Stimulated activated CD4-positive, alpha-beta T cell treated with anti-CD3 and anti-CD28 coated beads, Interleukin-4, amount 100 ng/mL, for 1 hour (primary cell): ENCODE data around the gene CBLB.

Experiments used
- DNase-seq: peaks from one replicate; pipeline ENCODE4 v3.0.0-alpha.2; 2020

The CBLB gene

GRCh38 chr3:105868742-105869530 is at the start of gene CBLB:
Gene CBLB (minus strand): TSS chr3:105869012. CDS start chr3:105867577, 1,435 bp downstream.
- peak; percentile 81 for DNase-seq

- DNase-seq: no peak
Measured at GRCh38 chr3:105916767-105917166, 48.0 kb upstream of the CBLB start.

- no peak for DNase-seq
Measured at GRCh38 chr3:105915524-105915923, 46.7 kb upstream of the CBLB start.

GRCh38 chr3:105913616-105914015 is 44.8 kb upstream of the CBLB start:
- no peak for DNase-seq

GRCh38 chr3:105912891-105913290 is 44.1 kb upstream of the CBLB start:
- DNase-seq: no peak

GRCh38 chr3:105911496-105911895 is 42.7 kb upstream of the CBLB start:
- DNase-seq: no peak

- DNase-seq: no peak
Measured at GRCh38 chr3:105907777-105908176, 39.0 kb upstream of the CBLB start.

GRCh38 chr3:105906836-105907235 is 38.0 kb upstream of the CBLB start:
- DNase-seq: no peak

GRCh38 chr3:105906345-105906744 is 37.5 kb upstream of the CBLB start:
- no peak for DNase-seq

- DNase-seq: no peak
Measured at GRCh38 chr3:105905328-105905727, 36.5 kb upstream of the CBLB start.

- no peak for DNase-seq
Measured at GRCh38 chr3:105904678-105905284, 36.0 kb upstream of the CBLB start.

GRCh38 chr3:105904251-105904650 is 35.4 kb upstream of the CBLB start:
- DNase-seq: no peak

- DNase-seq: no peak
Measured at GRCh38 chr3:105899516-105899915, 30.7 kb upstream of the CBLB start.

- DNase-seq: no peak
Measured at GRCh38 chr3:105891101-105891500, 22.3 kb upstream of the CBLB start.

- DNase-seq: no peak
Measured at GRCh38 chr3:105888621-105889579, 20.1 kb upstream of the CBLB start.

GRCh38 chr3:105885256-105885655 is 16.4 kb upstream of the CBLB start:
- DNase-seq: no peak

- DNase-seq: no peak
Measured at GRCh38 chr3:105883798-105884377, 15.1 kb upstream of the CBLB start.

- DNase-seq: no peak
Measured at GRCh38 chr3:105880681-105881290, 12.0 kb upstream of the CBLB start.

- DNase-seq: no peak
Measured at GRCh38 chr3:105878061-105878460, 9.2 kb upstream of the CBLB start.

- no peak for DNase-seq
Measured at GRCh38 chr3:105877336-105877910, 8.6 kb upstream of the CBLB start.

GRCh38 chr3:105876780-105877327 is 8.0 kb upstream of the CBLB start:
- DNase-seq: no peak
